OCI-M2 (cell line): ENCODE data around the gene WNT7B.

Experiments used
- DNase-seq: peaks from one replicate; lab custom pipeline; 2025; ENCODE audit not compliant: unreplicated experiment; lab: John Stamatoyannopoulos, UW

WNT7B gene

GRCh38 chr22:45879552-45879949 lies 97.4 kb downstream of the WNT7B start:
- no peak for DNase-seq

DNA sequence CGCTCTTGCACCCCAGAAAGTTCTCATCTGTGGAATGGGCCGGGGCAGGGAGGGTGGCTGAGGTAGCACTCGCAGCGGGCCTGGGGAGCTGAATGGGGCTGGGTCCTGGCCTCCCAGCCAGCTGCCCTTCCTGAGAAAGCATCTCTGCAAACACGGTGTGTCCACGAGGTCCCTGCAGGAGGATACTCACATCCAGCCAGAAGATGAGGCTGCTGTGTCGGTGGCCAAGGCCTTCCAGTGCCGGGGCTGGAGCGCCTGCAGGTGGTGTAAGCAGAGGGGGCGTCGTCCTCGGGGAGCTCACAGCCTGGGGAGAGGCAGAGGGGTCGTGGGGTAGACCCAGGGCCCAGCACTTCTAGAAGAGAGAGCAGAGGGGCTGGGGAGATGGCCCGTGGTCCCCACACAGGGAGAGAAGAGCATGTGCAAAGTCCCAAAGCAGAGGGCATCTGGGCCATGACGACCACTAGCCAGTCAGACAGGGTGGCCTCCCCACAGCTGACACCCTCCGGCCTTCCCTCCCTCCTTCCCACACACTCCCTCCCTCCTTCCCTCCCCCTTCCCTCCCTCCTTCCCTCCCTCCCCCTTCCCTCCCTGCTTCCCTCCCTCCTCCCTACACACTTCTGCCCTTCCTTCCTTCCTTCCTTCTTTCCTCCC lies 97.9 kb downstream of the WNT7B start:
- no peak for DNase-seq

GRCh38 chr22:45878051-45878781 lies 98.7 kb downstream of the WNT7B start:
- DNase-seq = no peak

GRCh38 chr22:45877651-45878050 lies 99.3 kb downstream of the WNT7B start:
- DNase-seq = no peak

DNA sequence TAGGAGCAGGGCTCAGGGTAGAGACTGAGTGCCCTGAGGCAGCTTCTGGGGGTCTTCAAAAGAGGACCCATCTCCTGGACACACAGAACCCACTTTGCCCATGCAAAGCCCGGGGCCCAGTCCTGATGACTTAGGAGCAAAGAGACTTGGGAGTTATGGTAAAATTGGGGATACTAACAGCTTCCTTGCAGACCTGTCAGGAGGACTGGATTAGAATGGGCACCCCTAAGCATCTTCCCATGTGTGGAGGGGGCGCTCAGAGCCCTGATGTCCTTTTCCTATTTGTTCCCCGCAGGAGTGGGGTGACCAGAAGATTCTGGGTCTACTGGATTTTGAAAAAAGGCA lies 100.0 kb downstream of the WNT7B start:
- DNase-seq = no peak

GRCh38 chr22:45876136-45877035 lies 100.6 kb downstream of the WNT7B start:
- DNase-seq = no peak

- DNase-seq = no peak
Measured at GRCh38 chr22:45872659-45873263, 104.2 kb downstream of the WNT7B start.

DNA sequence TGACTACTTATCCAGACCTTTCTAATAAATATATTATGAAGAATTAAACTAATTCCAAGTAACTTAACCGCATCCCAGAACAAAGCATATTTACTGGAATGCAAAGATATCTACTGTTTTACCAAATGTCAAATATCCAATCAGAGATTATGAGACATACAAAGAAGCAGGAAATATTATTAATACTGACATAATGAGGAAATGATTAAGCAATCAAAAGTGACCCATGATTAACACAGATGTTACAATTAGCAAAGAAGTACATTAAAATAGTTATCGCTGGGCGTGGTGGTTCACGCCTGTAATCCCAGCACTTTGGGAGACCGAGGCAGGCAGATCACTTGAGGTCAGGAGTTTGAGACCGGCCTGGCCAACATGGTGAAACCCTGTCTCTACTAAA lies 105.2 kb downstream of the WNT7B start:
- DNase-seq = no peak
